Measurements from ENCODE around the gene MAPK14.

Gene MAPK14

GRCh38 chr6:36101691-36102090 lies 74.1 kb downstream of the MAPK14 start:
- DNase-seq (ENCODE audit: low read depth), result no peak

DNA sequence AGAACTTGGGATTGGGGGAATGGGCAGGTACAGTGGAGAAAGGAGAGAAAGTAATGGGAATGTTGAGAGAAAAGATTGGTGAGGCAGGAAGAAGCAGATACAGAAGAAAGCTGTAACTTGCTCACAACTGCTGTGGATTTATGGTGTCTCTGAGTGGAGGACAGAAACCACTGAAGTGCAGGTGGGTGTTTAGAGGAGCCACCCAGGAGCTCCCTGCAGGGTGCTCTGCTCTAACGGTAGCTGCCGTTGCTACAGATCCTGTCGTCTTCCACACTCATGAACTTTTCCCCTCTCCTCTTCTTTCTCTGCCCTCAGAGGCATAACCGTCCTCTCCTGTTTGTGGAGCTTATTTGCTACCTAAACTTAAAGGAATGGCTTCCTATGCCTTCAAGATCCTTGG lies 75.2 kb downstream of the MAPK14 start:
- no peak for DNase-seq (ENCODE audit: low read depth)

GRCh38 chr6:36104836-36105235 lies 77.2 kb downstream of the MAPK14 start:
- DNase-seq (ENCODE audit: low read depth), result peak; percentile 32

- no peak for DNase-seq (ENCODE audit: low read depth)
These were observed 81.5 kb downstream of the MAPK14 start for GRCh38 chr6:36109092-36109491.

DNA sequence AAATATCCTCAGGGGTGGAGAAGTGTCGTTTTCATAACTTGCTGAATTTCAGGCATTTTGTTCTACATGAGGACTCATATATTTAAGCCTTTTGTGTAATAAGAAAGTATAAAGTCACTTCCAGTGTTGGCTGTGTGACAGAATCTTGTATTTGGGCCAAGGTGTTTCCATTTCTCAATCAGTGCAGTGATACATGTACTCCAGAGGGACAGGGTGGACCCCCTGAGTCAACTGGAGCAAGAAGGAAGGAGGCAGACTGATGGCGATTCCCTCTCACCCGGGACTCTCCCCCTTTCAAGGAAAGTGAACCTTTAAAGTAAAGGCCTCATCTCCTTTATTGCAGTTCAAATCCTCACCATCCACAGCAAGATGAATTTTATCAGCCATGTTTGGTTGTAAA lies 82.4 kb downstream of the MAPK14 start:
- DNase-seq (ENCODE audit: low read depth), result no peak

- no peak for DNase-seq (ENCODE audit: low read depth)
These were observed 83.3 kb downstream of the MAPK14 start for GRCh38 chr6:36110863-36111262.

GRCh38 chr6:36111526-36111925 lies 83.9 kb downstream of the MAPK14 start:
- DNase-seq (ENCODE audit: low read depth), result no peak

- no peak for DNase-seq (ENCODE audit: low read depth)
These were observed 85.4 kb downstream of the MAPK14 start for GRCh38 chr6:36113049-36113448.

DNA sequence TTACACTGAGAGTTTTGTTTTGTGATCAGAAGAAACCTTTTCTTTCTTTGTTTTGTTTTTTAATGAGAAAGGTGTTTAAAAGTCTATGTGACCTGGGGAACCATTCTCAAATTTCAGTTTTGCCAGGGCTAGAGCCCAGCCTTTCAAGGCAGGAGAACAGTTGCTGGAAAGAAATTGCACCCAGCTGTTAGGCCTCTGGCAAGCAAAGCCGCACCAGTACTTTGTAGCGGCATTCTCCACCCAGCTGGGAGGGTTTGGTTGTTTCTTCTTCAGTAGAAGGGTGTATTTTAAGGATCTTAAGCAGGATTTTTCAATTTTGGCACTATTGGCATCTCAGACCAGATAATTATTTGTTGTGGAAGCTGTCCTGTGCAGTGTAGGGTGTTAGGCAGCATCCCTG lies 86.1 kb downstream of the MAPK14 start:
- no peak for DNase-seq (ENCODE audit: low read depth)

GRCh38 chr6:36114798-36115408 lies 87.3 kb downstream of the MAPK14 start:
- DNase-seq (ENCODE audit: low read depth), result no peak

GRCh38 chr6:36115412-36115811 lies 87.8 kb downstream of the MAPK14 start:
- DNase-seq (ENCODE audit: low read depth), result no peak

- no peak for DNase-seq (ENCODE audit: low read depth)
These were observed 88.7 kb downstream of the MAPK14 start for GRCh38 chr6:36116066-36116864.

- no peak for DNase-seq (ENCODE audit: low read depth)
These were observed 89.3 kb downstream of the MAPK14 start for GRCh38 chr6:36116943-36117342.

DNA sequence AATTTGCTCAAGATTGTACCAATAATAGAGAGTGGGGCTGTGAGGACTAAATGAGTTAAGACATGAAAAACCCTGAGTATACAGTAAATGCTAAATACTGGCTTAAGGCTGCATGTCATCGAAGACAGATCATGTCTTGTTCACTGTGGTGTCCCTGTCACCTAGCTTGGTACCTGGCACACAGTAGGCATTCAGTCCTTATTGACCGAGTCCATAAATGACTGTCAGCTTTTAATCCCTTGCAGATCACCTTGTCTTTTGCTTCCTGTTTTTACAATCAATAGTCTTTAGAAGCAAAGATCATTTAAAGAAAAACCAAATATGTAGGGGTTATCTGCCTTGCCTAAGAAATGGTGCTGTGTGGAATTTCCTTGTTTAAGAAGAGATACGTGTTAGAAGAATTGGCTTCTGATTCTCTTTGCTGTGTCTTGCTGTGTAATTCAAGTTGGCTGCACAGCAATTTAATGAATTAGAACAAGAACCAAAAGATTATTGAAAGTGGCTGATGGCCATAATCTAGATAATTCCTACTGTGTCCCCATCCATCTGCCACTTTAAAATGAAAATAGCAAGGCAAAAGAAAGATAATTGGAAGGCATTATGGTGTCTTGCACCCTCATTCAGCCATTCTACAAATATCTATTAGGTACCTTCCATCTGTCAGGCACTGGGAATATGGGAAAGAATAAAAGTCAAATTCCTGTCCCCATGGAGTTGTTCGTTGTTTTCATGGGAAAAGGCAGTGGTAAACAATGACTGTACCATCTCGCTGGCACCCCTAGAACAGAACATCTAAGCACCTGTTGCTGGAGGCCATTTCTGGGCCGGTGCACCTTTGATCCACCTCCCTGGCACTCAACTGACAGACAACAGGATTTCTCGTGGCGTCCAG lies 90.3 kb downstream of the MAPK14 start:
- DNase-seq (ENCODE audit: low read depth), result no peak

DNA sequence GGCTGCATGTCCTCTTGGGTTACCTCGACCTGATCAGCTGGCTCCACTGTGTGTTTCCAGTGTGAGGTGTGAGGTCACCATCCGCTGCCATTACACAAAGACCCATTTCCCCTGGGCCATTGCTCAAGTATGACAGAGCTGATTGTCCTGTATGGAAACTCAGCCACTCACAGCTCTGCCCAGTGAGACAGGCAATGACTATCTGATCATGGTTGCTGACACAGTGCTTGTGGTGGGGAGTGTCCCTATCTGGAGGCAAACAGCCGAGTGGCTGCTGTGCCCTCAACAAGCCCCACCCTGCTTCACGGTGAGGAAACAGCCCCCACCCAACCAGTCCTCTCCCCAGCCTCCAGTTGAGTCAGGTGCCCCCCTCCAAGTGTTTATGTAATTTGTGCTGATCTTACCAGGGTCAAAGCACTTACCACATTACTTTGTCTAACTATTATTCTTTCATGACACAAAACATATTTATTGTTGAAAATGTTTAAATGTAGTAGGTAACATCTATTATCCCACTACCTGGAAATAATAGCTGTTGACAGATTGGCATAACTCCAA lies 91.0 kb downstream of the MAPK14 start:
- no peak for DNase-seq (ENCODE audit: low read depth)

- no peak for DNase-seq (ENCODE audit: low read depth)
These were observed 91.6 kb downstream of the MAPK14 start for GRCh38 chr6:36119209-36119608.

DNA sequence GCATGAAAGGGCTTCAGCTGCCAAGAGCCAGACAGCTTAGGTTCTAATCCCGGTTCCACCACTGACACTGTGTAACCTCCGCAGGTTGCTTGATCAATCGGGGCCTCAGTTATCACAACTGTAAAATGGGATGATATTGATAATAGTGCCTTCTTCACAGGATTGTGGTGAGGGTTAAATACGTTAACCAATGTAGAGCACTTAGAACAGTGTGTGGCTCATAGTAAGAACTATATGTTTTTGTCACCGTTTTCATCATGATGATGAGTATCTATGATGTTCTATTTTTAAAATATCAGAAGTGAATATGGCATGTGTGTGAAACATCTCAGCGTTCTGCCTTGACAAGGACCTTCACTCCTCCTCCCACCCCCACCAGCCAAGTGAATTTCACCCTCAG lies 92.4 kb downstream of the MAPK14 start:
- no peak for DNase-seq (ENCODE audit: low read depth)

DNA sequence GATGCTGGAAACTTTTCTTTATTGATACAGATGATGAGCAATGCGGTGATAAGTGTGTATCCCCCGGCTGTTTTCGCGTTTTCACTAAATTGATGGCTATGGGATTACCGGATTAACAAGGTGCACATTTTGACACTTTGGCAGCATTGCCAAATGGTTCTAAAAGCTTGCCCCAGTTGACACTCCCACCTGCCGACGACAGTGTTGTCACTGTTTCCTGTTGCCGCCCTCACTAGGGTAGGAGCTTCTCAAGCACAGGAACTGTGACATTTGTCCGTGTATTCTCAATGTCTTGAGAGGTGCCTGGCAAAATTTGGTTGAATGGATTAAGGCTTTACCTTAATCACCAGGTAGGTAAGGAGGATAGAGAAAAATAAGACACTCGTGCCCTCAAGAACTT lies 92.9 kb downstream of the MAPK14 start:
- DNase-seq (ENCODE audit: low read depth), result no peak

DNA sequence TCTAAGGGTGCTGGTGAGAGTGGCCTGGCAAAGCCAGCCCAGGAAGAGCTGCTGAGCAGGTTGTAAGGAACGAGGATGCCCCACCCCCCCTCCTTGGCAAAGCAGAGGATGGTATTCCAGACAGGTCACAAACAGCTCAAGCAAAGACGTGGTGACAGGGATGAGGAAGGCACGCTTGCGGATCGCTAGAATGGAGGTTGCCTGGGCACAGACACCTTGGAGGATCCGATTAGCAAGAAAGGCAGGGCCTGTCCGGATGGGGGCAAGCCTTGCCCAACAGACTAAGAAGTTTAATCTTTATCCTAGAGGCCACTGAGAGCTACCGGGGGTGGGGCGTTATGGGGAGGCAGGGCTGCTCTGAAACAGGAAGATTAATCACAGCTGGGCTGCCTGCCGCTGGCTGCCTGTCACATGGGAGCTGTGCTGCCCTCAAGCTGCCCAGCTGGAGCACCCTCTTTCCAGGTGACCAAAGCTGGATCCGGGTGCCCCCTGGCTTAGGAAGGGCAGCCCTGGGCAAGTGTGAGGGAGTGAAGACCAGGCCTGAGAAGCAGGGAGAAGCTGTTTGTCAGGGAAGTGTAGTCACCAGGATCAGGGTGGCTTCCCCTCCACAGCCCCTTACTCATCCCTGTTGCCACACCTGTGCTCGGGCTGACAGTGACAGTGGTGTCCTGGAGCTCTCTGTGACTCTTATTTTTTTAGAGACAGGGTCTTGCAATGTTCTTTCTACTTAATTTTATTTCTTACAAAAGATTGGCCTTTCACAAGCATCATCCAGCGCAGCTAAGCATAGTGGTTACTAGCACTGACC lies 93.6 kb downstream of the MAPK14 start:
- DNase-seq (ENCODE audit: low read depth), result peak; percentile 67

DNA sequence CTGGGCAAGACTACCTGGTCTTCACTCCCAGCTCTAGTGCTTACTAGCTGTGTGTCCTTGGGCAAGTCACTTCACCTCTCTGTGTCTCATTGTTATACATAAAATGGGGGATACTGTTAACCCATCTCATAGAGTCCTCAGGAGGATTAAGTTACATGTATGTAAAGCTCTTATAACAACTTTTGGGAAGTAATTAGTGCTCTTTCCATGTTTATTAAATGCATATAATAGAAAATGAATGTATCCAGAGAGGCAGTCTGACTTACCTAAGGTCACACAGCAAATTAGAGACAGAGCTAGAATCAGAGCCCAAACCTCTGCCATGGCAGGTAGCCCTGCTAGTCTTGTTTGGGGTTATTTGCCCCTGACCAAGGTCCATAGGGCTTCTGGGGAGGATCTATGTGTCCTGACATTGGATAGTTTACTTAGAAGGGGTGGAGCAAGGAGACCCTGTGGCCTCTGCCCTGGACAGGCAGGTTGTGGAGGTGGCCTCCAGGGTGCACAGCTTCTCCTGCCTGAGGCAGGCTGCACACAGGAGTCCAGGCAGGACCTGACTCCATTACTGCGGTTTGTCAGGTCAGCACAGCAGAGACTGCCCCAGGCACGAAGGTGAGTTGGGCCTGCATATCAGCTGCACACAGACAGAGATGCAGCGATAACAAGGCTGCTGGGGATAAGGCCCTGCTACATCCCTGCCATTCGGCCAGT lies 94.3 kb downstream of the MAPK14 start:
- no peak for DNase-seq (ENCODE audit: low read depth)
